Measurements from ENCODE around the gene KRTAP5-2. TPM values are rescaled to one million over a fixed set of nuclear protein-coding genes. Genes with fewer than 3 reads are reported as not detected.

The KRTAP5-2 gene
- total RNA-seq, 1 donor from 2014 or later: not detected

DNA sequence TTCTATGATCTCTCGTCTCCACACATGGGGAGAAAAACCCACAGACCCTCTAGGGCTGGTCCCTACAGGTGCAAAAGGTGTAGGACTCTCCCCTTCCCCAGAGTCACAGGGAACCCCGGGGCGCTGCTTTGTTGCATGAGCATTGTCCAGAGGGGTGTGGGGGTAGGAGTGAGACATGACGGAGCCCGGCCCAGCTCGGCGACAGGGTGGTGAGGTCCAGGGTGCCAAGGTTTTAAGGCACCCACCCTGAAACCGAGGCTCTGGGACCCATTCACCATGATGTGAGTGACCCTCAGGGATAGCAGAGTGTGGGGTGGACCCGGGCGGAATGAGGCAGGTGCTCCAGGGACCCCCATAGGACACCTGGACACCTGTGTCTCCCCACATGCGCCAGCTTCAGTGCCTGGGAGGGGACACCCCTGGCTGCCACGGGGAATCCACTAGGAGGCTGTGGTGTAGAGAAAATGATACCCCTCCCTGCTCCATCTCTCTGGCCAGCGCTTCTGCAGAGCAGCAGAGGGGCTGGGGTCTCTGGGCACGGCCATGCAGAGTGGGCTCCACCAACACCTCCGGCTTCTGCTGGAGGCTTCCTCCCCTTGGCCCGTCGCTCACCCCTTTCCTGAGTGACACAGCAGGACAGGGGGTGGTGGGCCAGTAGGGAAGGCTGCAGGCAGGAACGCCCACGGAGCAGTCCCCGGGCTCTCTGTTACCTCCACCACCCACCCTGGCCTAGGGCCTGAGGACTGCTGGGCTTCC is 46.7 kb upstream of the KRTAP5-2 start:
- H3K4me2 ChIP-seq (ENCODE audit: low read length): no peak overlapping the region
- TF ChIP-seq, protein P1, sequence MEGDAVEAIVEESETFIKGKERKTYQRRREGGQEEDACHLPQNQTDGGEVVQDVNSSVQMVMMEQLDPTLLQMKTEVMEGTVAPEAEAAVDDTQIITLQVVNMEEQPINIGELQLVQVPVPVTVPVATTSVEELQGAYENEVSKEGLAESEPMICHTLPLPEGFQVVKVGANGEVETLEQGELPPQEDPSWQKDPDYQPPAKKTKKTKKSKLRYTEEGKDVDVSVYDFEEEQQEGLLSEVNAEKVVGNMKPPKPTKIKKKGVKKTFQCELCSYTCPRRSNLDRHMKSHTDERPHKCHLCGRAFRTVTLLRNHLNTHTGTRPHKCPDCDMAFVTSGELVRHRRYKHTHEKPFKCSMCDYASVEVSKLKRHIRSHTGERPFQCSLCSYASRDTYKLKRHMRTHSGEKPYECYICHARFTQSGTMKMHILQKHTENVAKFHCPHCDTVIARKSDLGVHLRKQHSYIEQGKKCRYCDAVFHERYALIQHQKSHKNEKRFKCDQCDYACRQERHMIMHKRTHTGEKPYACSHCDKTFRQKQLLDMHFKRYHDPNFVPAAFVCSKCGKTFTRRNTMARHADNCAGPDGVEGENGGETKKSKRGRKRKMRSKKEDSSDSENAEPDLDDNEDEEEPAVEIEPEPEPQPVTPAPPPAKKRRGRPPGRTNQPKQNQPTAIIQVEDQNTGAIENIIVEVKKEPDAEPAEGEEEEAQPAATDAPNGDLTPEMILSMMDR (IDR thresholded peaks at IDR 0.05; ENCODE audit: insufficient read depth, low read depth, low read length): no peak
- no peak for TF ChIP-seq EZH2 (IDR thresholded peaks at IDR 0.05; ENCODE audit: insufficient read depth, low read length)
- H3K27ac ChIP-seq (ENCODE audit: low read depth, low read length): no peak overlapping the region
- no peaks in the 10 kb centered on the region for H3K79me2 ChIP-seq (ENCODE audit: insufficient read depth, low read length)
- no peaks in the 10 kb centered on the region for H3K4me1 ChIP-seq (ENCODE audit: insufficient read depth, low read length)
- no peak overlapping the region for H3K9ac ChIP-seq (ENCODE audit: low read length)
- no peaks in the 10 kb centered on the region for H3K36me3 ChIP-seq (ENCODE audit: insufficient read depth, low read length)
- Mint-ChIP-seq H3K9me3 (ENCODE audit: unreplicated experiment) (no peaks in the 10 kb centered on the region), H3K27me3 (ENCODE audit: low read depth, unreplicated experiment) (peaks cover 47% of the 10 kb centered on the region), H3K27ac (ENCODE audit: unreplicated experiment) (no peak overlapping the region), H3K4me3 (ENCODE audit: unreplicated experiment) (no peak overlapping the region), H3K4me1 (ENCODE audit: low read depth, unreplicated experiment) (no peaks in the 10 kb centered on the region), H3K36me3 (ENCODE audit: low read depth, unreplicated experiment) (no peaks in the 10 kb centered on the region)
- FAIRE-seq (no peak), DNase-seq (ENCODE audit: low read depth) (no peak)
- no peaks in the 10 kb centered on the region for H3K9me3 ChIP-seq (ENCODE audit: insufficient read depth, low read depth, low read length)
- no peak overlapping the region for H3K4me3 ChIP-seq (ENCODE audit: insufficient read depth, low read depth, low read length)
- no peak overlapping the region for H2AFZ ChIP-seq (ENCODE audit: low read depth, low read length)
- H4K20me1 ChIP-seq (ENCODE audit: insufficient read depth, low read length): no peaks in the 10 kb centered on the region
- H3K27me3 ChIP-seq (ENCODE audit: insufficient read depth, low read length): peaks cover 4% of the 10 kb centered on the region

DNA sequence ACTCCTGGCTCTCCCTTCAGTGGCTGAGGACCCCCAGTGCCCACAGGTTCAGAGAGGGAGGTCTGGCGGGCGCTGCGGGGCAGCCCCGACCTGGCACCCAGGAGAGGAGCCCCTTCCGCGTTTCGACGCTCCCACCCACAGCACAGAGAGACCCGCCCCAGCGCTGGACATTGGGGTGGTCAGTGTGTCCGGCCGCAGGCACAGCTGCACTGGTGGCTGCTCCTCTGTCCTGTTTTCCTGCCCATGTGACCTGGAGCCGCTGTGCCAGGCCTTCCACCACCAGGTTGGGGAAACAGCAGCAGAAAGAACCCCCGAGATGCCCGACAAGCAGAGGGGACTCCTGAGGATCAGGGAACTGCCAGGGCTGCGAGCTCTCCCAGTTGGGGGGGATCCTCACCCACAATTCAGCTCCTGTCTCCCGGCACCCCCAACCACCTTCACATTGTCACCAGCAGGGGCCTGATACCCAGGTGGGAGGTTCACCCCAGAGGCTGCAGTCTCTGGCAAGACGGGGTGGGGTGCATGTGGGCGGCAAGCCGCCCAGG is 45.1 kb upstream of the KRTAP5-2 start:
- Histone ChIP-seq H3K4me3 (ENCODE audit: insufficient read depth, low read depth, low read length) (no peak overlapping the region), H3K9ac (ENCODE audit: low read length) (no peak overlapping the region), H3K27ac (ENCODE audit: low read depth, low read length) (no peak overlapping the region), H3K4me1 (ENCODE audit: insufficient read depth, low read length) (no peaks in the 10 kb centered on the region), H3K4me2 (ENCODE audit: low read length) (no peak overlapping the region), H3K27me3 (ENCODE audit: insufficient read depth, low read length) (peaks cover 14% of the 10 kb centered on the region), H2AFZ (ENCODE audit: low read depth, low read length) (no peak overlapping the region), H3K9me3 (ENCODE audit: insufficient read depth, low read depth, low read length) (no peaks in the 10 kb centered on the region), H4K20me1 (ENCODE audit: insufficient read depth, low read length) (no peaks in the 10 kb centered on the region), H3K79me2 (ENCODE audit: insufficient read depth, low read length) (no peaks in the 10 kb centered on the region), H3K36me3 (ENCODE audit: insufficient read depth, low read length) (no peaks in the 10 kb centered on the region)
- Mint-ChIP-seq H3K36me3 (ENCODE audit: low read depth, unreplicated experiment) (no peaks in the 10 kb centered on the region), H3K4me3 (ENCODE audit: unreplicated experiment) (no peak overlapping the region), H3K27ac (ENCODE audit: unreplicated experiment) (no peak overlapping the region), H3K27me3 (ENCODE audit: low read depth, unreplicated experiment) (peaks cover 57% of the 10 kb centered on the region), H3K9me3 (ENCODE audit: unreplicated experiment) (no peaks in the 10 kb centered on the region), H3K4me1 (ENCODE audit: low read depth, unreplicated experiment) (no peaks in the 10 kb centered on the region)
- DNase-seq (ENCODE audit: low read depth) (no peak), FAIRE-seq (no peak)
- TF ChIP-seq, protein P1 (IDR thresholded peaks at IDR 0.05; ENCODE audit: insufficient read depth, low read depth, low read length): no peak
- TF ChIP-seq EZH2 (IDR thresholded peaks at IDR 0.05; ENCODE audit: insufficient read depth, low read length): no peak

Measured in astrocyte (in vitro differentiated cells and primary cell).